Hematopoietic multipotent progenitor cell treated with erythropoietin and hydrocortisone succinate and interleukin-3 and kit ligand, for 17 days (in vitro differentiated cells): ENCODE measurements around the gene VPS45.
A peak's percentile ranks its signal among the peaks of the same experiment; 100 is the strongest.
"Not testable (repeated sequence)": the region's sequence is repeated elsewhere in the genome, so short reads cannot be mapped to it uniquely, and the experiment has no call there.

Experiments
- DNase-seq: peaks from one replicate; pipeline ENCODE4 v3.0.0-alpha.2; 2015; ENCODE audit warnings: low spot score

VPS45 gene

GRCh38 chr1:150160964-150161621 is 93.5 kb downstream of the VPS45 start:
- no peak for DNase-seq

GRCh38 chr1:150161747-150162581 is 94.4 kb downstream of the VPS45 start:
- DNase-seq = no peak

- DNase-seq = no peak
Measured at GRCh38 chr1:150162582-150162861, 94.9 kb downstream of the VPS45 start.

GRCh38 chr1:150162862-150163706 is 95.5 kb downstream of the VPS45 start:
- DNase-seq = no peak

- no peak for DNase-seq
Measured at GRCh38 chr1:150164224-150164623, 96.6 kb downstream of the VPS45 start.

GRCh38 chr1:150164779-150165178 is 97.2 kb downstream of the VPS45 start:
- DNase-seq = no peak

GRCh38 chr1:150165622-150166612 is 98.3 kb downstream of the VPS45 start:
- no peak for DNase-seq

GRCh38 chr1:150168960-150169601 is 101.5 kb downstream of the VPS45 start:
- DNase-seq = peak; percentile 38

GRCh38 chr1:150171801-150172200 is 104.2 kb downstream of the VPS45 start:
- no peak for DNase-seq

GRCh38 chr1:150173141-150173585 is 105.6 kb downstream of the VPS45 start:
- no peak for DNase-seq

GRCh38 chr1:150176593-150176992 is 109.0 kb downstream of the VPS45 start:
- no peak for DNase-seq

- DNase-seq = no peak
Measured at GRCh38 chr1:150178548-150178947, 111.0 kb downstream of the VPS45 start.

- DNase-seq = no peak
Measured at GRCh38 chr1:150179867-150180266, 112.3 kb downstream of the VPS45 start.

- DNase-seq = no peak
Measured at GRCh38 chr1:150180474-150180873, 112.9 kb downstream of the VPS45 start.

- no peak for DNase-seq
Measured at GRCh38 chr1:150182247-150182646, 114.7 kb downstream of the VPS45 start.

- DNase-seq = no peak
Measured at GRCh38 chr1:150183061-150183460, 115.5 kb downstream of the VPS45 start.

GRCh38 chr1:150185481-150185880 is 117.9 kb downstream of the VPS45 start:
- DNase-seq = no peak

GRCh38 chr1:150186438-150186788 is 118.8 kb downstream of the VPS45 start:
- not testable (repeated sequence) for DNase-seq

- peak; percentile 32 for DNase-seq
Measured at GRCh38 chr1:150186789-150187559, 119.4 kb downstream of the VPS45 start.

- DNase-seq = no peak
Measured at GRCh38 chr1:150187560-150187931, 120.0 kb downstream of the VPS45 start.
